Astrocyte of the cerebellum (primary cell): Measurements from ENCODE around the gene ASCL5.

Experiments used
- DNase-seq: peaks from one replicate; pipeline ENCODE4 v3.0.0-alpha.2; 2011; ENCODE audit warnings: low read depth
- H3K4me3 ChIP-seq: 2 replicates; pipeline ENCODE4 v1.5.1; 2011; ENCODE audit warnings: mild to moderate bottlenecking, low read depth, low read length, moderate library complexity
- CTCF ChIP-seq: IDR thresholded peaks from 2 replicates; pipeline ENCODE4 v1.5.1; 2012; ENCODE audit warnings: low read length, low read depth, moderate library complexity, mild to moderate bottlenecking; ENCODE audit errors: missing control alignments
- in situ Hi-C: cut with HindIII; loops from 2 replicates; pipeline ENCODE4 v1.10.0; 2017; ENCODE audit warnings: low sequenced_read_pairs

ASCL5 gene

GRCh38 chr1:201104141-201104540 lies 22.8 kb downstream of the ASCL5 start:
- no peak for TF ChIP-seq CTCF
- in situ Hi-C loops: no loop called here
- DNase-seq: no peak
- H3K4me3 ChIP-seq: no peak overlapping the region

- in situ Hi-C loops: no loop called here
- DNase-seq: no peak
- no peak overlapping the region for H3K4me3 ChIP-seq
- TF ChIP-seq CTCF: no peak
Observed at GRCh38 chr1:201103666-201104065, 23.3 kb downstream of the ASCL5 start.

DNA sequence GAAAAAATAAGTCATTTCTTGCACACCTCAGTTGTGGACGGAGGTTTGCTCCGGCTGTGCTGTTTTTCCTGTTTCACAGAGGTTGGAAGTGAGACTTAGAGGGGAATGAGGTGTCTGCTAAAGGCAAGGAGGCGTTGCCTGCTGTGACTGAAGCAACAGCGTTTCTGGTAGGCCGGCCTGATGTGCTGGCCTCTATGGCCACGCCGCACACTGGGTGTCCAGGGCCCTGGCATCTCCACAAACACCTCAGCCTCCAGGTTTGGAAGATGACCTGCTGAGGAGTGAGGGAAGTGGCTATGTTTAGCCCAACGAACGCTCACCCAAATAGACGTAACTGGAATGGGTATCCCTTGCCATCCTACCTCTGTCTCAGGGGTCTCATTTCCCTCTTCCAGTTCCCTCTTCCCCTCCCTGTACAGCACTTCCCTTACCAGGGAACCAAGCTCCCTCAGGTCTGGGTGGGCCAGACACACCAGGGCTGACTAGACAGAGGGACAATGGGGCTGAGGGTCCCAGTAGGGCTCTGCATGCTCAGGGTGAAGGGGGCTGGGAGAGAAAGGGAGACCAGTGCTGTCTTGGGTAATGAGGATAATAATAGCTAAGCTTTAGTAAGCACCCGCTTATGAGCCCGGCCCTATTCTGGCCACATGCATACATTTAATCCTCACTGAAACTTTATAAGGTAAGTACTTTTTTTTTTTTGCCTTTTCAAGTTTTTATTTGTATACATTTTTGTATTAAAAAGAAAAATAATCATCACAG lies 26.6 kb downstream of the ASCL5 start:
- TF ChIP-seq CTCF: no peak
- in situ Hi-C loops: no loop called here
- no peak for DNase-seq
- no peak overlapping the region for H3K4me3 ChIP-seq

- DNase-seq: no peak
- in situ Hi-C loops: no loop called here
- no peak overlapping the region for H3K4me3 ChIP-seq
- no peak for TF ChIP-seq CTCF
Observed at GRCh38 chr1:201098992-201099677, 27.8 kb downstream of the ASCL5 start.

DNA sequence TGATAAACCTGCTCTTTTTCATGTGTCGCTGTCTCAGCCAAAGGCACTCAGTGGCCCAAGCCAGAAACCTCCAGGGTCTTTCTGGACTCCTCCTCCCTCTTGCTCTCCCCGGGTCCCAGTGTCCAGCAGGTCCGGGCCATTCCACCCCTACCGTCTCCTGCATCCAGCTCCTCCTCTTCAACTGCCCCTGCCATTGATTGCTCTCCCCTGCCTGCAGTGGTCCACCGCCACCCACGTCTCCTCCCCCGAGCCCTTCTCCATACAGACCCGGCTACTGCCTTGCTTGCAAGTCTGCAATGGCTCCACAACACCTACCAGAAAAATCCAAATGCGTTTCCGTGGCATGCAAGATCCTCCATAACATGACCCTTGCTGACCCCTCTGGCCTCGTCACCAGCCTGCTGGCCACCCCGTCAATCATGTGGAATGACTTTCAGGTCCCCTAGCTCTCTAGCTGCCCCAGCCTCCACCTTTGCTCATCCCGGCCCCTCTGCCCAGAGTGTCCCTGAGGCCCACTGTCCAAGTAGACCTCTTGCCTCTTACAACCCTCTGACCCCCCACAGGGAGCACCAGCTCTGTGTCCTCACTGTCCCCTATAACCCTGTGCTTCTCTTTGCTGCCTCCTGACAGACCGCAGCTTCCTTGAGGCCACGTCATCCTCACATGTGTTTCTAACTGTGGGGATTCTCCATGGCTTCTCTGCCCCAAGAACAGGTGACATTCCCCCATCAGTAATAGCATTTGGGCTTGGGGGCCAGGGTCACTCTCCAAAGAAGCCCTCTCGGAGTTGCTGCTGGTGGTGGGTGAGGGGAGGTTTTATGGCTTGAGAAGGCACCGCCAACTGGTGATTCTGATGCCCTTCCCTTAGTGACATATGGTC lies 29.8 kb downstream of the ASCL5 start:
- no peak for TF ChIP-seq CTCF
- in situ Hi-C loops: no loop called here

GRCh38 chr1:201096041-201096461 lies 30.9 kb downstream of the ASCL5 start:
- no peak overlapping the region for H3K4me3 ChIP-seq
- in situ Hi-C loops: no loop called here
- no peak for DNase-seq
- no peak for TF ChIP-seq CTCF

More for the DNA sequence above, 29.8 kb downstream of the ASCL5 start:
- no peak overlapping the region for H3K4me3 ChIP-seq
- DNase-seq: no peak
